Measurements from ENCODE around the gene MCM9. TPM values are rescaled to one million over a fixed set of nuclear protein-coding genes. Genes with fewer than 3 reads are reported as not detected.

MCM9 gene
- total RNA-seq, 1 experiment from 2014 or later, result 6.0 TPM

- DNase-seq (ENCODE audit: low spot score), result no peak
Measured at GRCh38 chr6:118932421-118932820, 2.5 kb downstream of the MCM9 start.

DNA sequence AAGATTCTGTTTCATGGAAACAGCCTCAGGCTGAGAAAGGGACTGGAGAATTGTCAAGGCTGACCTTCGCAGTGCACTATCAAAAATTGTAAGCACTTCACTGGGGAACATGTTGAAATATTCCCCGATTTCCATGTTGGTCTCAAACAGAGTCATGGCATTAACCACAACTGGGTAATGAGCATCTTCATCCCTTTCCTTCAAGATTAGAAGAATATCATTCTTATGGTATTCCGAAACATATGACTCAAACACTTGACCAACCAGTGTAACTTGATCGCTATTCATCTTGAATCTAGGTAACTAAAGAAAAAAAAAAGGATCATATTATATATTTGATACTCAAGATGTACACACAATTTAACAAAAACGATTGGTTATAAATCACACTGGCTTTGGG is 3.5 kb downstream of the MCM9 start:
- DNase-seq (ENCODE audit: low spot score), result no peak

- no peak for DNase-seq (ENCODE audit: low spot score)
Measured at GRCh38 chr6:118930680-118931079, 4.3 kb downstream of the MCM9 start.

- no peak for DNase-seq (ENCODE audit: low spot score)
Measured at GRCh38 chr6:118923035-118923434, 11.9 kb downstream of the MCM9 start.

- DNase-seq (ENCODE audit: low spot score), result no peak
Measured at GRCh38 chr6:118921084-118921483, 13.9 kb downstream of the MCM9 start.

GRCh38 chr6:118918329-118918725 is 16.6 kb downstream of the MCM9 start:
- DNase-seq (ENCODE audit: low spot score), result no peak

DNA sequence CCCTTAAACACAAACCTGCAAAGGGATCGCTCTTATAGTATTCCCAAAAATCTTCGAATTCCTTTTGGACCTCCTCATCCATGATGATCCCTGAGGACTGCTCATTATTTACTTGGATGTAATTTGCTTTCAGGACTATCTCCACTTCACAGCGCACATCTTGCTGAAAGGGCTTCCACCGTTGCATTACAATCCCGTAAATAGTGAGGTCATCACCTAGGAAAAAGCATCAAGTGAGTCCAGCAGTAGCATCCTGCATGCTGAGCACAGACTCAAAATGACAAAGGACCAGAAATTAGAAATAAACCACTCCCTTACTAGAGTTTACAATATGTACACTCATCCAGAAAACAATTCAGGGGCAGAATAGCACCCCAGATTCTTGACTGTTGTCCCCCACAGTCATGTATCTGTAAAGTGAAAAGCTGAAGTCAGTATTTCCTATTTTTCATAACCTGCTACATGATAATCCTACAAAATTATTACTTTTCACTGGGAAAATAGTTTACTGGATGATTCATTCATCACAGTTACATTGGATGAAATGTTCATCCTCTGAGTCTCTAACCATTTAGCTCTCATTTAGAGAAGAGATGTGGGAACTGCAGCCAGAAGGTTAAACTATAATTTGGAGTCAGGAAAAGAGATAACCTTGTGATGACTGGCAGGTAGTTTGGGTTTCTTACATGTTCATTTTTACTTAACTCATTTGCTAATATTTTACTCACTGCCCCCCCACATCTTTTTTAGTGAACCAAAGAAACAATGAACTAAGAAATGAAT is 17.2 kb downstream of the MCM9 start:
- no peak for DNase-seq (ENCODE audit: low spot score)

GRCh38 chr6:118914598-118914997 is 20.4 kb downstream of the MCM9 start:
- DNase-seq (ENCODE audit: low spot score), result no peak

DNA sequence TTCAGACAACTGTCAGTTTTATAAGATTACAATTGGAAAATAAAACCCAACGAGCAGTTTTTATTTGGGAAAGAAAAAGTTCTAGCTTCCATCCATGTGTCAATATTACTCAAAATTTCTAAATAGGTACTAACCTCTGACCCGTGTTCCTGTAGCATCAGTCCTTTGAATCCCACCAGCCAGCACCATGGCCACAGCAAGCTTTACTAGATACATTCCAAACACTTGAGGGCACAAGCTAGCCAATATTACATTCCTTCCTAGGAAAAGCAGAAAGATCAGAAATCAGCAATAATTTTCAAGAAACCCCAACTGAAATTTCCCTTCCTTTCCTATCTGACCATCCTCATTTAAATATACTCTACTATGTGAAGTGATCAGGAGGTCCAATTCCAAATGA is 21.8 kb downstream of the MCM9 start:
- DNase-seq (ENCODE audit: low spot score), result no peak

- DNase-seq (ENCODE audit: low spot score), result no peak
Measured at GRCh38 chr6:118912646-118913045, 22.3 kb downstream of the MCM9 start.

- DNase-seq (ENCODE audit: low spot score), result no peak
Measured at GRCh38 chr6:118908441-118908840, 26.5 kb downstream of the MCM9 start.

DNA sequence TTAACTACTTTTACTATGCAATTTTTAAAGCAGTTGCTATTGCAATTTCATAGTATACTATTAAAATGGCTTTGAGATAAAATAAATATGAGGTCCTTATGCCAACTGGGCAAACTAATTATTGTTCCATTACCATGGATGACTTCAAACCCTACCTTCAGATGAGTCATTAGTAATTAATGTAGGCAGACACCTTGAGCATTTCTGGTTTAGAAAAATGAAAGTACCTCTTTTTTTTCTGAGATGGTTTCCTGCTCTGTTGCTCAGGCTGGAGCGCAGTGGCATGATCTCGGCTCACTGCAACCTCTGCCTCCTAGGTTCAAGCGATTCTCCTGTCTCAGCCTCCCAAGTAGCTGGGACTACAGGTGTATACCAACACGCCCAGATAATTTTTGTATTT is 29.1 kb downstream of the MCM9 start:
- DNase-seq (ENCODE audit: low spot score), result no peak

- no peak for DNase-seq (ENCODE audit: low spot score)
Measured at GRCh38 chr6:118905084-118905483, 29.9 kb downstream of the MCM9 start.

DNA sequence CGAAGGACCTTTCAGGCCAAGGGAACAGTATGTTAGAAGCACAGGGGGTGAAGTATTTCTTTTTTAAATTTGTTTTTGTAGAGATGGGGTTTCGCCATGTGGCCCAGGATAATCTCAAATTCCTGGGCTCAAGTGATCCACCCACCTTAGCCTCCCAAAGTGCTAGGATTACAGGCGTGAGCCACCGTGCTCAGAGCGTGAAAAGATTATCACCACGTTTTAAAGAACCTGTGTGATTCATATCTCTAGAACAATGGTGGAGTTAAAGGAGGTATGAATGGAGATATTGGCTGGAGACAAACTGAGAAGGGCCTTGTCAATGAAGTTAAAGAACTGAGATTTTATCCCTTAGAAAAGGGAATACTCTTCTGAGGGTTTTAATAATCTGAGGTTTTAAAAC is 31.3 kb downstream of the MCM9 start:
- DNase-seq (ENCODE audit: low spot score), result no peak

DNA sequence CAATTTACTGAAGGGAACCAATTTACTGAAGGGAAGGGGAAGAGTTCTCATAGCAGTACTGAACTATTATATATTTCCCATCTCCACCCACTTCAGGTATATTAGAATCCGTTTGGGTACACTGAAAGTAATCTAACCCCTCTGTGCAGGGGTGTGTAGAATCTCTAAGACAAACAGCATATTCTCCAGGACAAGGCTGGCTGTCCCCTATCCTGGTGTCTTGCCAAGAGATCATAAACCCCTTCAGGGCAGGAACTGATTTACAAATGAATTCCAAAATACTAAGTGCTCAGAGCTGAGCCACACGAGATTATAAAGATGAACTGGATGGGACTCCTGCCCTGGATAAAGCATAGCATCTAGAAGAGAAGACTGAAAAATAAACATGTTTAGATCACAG is 31.8 kb downstream of the MCM9 start:
- no peak for DNase-seq (ENCODE audit: low spot score)

DNA sequence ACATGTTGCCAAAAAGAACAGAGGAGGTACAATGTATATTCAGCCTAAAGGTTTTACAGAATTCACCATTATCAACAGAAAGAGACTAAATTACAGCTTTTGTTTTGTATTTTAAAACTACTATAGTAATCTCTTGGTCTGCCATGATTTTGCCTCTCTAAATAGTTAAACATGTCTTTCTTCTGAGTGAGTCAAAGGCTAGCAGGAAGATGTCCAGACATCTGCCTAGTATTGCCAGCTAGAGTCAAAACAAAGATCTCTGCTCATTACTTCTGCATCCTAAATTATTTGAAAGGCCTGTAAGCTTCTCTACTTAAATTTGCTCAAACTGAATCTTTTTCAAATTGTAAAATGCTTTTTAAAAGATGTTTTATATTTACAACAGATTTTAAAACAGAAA is 32.2 kb downstream of the MCM9 start:
- no peak for DNase-seq (ENCODE audit: low spot score)

DNA sequence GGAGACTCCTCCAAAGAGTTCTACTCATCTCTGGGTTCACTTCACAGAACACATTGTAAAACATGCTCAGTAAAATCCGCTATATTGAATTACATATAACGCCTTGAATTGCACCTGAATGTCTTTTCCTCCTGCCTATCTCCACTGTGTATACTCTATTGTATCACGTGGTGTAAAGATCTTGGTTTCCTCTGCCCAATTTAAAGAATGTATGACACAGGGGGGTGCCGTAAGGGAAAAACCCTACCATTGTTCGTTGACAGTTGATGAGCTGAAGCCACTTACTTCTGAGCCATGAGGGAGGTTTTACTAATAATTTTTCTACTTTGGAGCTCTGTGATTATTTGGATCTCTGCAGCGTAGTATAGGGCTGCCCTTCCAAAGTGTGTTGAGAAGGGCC is 35.0 kb downstream of the MCM9 start:
- no peak for DNase-seq (ENCODE audit: low spot score)

- no peak for DNase-seq (ENCODE audit: low spot score)
Measured at GRCh38 chr6:118897386-118897785, 37.6 kb downstream of the MCM9 start.

DNA sequence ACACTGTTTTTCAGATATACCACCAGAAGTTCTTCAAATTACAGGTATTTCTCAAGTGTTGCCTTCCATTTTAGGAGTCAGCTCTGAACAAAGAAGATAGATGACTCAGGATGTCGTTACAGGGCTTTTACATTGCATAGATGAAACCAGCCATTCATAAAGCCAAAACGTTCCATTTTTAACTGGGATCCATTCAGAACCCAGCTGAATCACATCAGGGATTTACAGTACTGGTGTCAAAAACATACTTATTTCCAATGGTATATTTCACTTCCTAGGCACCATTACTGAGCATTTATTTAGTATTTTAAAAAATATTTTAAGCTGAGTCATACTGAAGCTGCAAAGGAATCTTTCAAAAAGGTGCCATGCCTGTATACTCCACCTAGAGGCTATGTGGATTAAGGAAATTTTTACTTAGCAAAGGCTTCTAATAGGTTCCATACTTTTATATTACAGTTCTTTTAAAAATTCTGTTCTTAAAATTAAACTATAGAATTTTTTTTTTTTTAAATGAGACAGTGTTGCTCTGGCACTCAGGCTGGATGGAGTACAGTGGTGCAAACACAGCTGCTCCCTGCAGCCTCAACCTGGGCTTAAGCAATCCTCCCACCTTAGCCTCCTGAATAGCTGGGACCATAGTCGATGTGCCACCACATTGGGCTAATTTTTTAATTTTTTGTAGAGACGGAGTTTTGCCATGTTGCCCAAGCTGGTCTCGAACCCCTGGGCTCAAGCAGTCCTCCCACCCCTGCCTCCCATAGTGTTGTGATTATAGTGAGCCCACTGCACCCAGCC is 38.4 kb downstream of the MCM9 start:
- DNase-seq (ENCODE audit: low spot score), result peak; percentile 73

- DNase-seq (ENCODE audit: low spot score), result no peak
Measured at GRCh38 chr6:118895859-118896258, 39.1 kb downstream of the MCM9 start.

DNA sequence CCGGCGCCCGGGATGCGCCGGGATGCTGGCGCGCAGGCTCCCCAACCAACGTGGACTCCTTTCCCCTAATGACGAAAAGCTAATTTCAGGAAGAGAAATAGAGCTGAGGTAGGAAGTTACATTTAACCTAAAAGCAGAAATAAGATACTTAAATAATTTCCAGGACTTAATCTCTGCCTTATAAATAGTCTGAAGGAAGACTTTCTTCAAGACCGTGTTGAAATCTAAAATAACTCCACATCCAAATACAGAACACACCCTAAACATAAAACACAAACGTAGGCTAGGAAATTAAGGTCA is 39.7 kb downstream of the MCM9 start:
- peak; percentile 51 for DNase-seq (ENCODE audit: low spot score)

GRCh38 chr6:118894425-118895260 is 40.3 kb downstream of the MCM9 start:
- DNase-seq (ENCODE audit: low spot score), result peak; percentile 55
